ENCODE data around the gene LHFPL2.

DNA sequence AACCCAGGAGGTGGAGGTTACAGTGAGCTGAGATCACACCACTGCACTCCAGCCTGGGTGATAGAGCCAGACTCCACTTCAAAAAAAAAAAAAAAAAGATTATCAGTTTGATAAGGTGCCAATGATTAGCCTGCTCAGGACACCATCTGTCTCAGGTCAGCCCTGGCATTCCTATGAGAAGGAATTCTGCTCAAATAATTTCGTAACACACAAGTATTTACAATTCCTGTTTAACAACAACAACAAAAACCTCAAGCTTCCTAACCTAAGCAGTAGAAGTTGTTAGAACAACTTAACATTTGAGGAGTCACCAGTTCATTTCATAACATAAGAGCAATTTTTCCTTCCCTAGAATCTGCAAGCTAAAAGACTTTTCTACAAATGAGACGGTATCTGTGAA is 85.0 kb downstream of the LHFPL2 start:
- TF ChIP-seq CTCF (IDR thresholded peaks at IDR 0.05; ENCODE audit: low read depth, low read length, poor library complexity, severe bottlenecking) (no peak), EZH2phosphoT487 (IDR thresholded peaks at IDR 0.05; ENCODE audit: borderline replicate concordance, low read length) (no peak)
